LHCN-M2 (cell line): Measurements from ENCODE around the gene C16orf90. TPM values are rescaled to one million over a fixed set of nuclear protein-coding genes. Genes with fewer than 3 reads are reported as not detected.
"Not testable (repeated sequence)": the region's sequence is repeated elsewhere in the genome, so short reads cannot be mapped to it uniquely, and the experiment has no call there.

Experiments
- DNase-seq: peaks from one replicate; pipeline ENCODE4 v3.0.0-alpha.2; 2012; ENCODE audit warnings: low read depth
- total RNA-seq: library from RNA; depleted of rRNA; stranded (reverse); fragments of >200 nt; gene quantifications from 2 replicates; pipeline ENCODE4 v1.2.3, GENCODE V29; 2014

Gene C16orf90
- total RNA-seq, 1 experiment from 2014 or later, result not detected

- no peak for DNase-seq
Observed at GRCh38 chr16:3485097-3485745, 10.1 kb downstream of the C16orf90 start.

- no peak for DNase-seq
Observed at GRCh38 chr16:3484318-3485096, 10.8 kb downstream of the C16orf90 start.

GRCh38 chr16:3482659-3483241, 12.5 kb downstream of the C16orf90 start:
- DNase-seq, result no peak

- no peak for DNase-seq
Observed at GRCh38 chr16:3481696-3482658, 13.3 kb downstream of the C16orf90 start.

- no peak for DNase-seq
Observed at GRCh38 chr16:3480901-3481695, 14.2 kb downstream of the C16orf90 start.

- DNase-seq, result no peak
Observed at GRCh38 chr16:3479654-3480216, 15.6 kb downstream of the C16orf90 start.

GRCh38 chr16:3478242-3478925, 16.9 kb downstream of the C16orf90 start:
- DNase-seq, result no peak

- DNase-seq, result no peak
Observed at GRCh38 chr16:3476409-3476808, 18.9 kb downstream of the C16orf90 start.

GRCh38 chr16:3475604-3476375, 19.5 kb downstream of the C16orf90 start:
- no peak for DNase-seq

- DNase-seq, result not testable (repeated sequence)
Observed at GRCh38 chr16:3474870-3475269, 20.4 kb downstream of the C16orf90 start.

- no peak for DNase-seq
Observed at GRCh38 chr16:3474136-3474779, 21.0 kb downstream of the C16orf90 start.

- DNase-seq, result not testable (repeated sequence)
Observed at GRCh38 chr16:3473596-3473943, 21.7 kb downstream of the C16orf90 start.

GRCh38 chr16:3472878-3473595, 22.3 kb downstream of the C16orf90 start:
- peak; percentile 65 for DNase-seq

- no peak for DNase-seq
Observed at GRCh38 chr16:3471518-3472176, 23.6 kb downstream of the C16orf90 start.

GRCh38 chr16:3470723-3471122, 24.6 kb downstream of the C16orf90 start:
- no peak for DNase-seq

GRCh38 chr16:3469736-3470135, 25.6 kb downstream of the C16orf90 start:
- no peak for DNase-seq

GRCh38 chr16:3468501-3468900, 26.8 kb downstream of the C16orf90 start:
- no peak for DNase-seq
